GM21528 (cell line): ENCODE data around the gene HOOK2.
"Not testable (repeated sequence)": the region's sequence is repeated elsewhere in the genome, so short reads cannot be mapped to it uniquely, and the experiment has no call there.

Source experiments
- ATAC-seq: cut with Tn5 transposase; IDR thresholded peaks from one replicate; pipeline ENCODE4 v1.9.1; 2021; ENCODE audit warnings: mild to moderate bottlenecking, moderate library complexity; ENCODE audit not compliant: unreplicated experiment, low FRiP score

HOOK2 gene

GRCh38 chr19:12756150-12756883 is 19.0 kb downstream of the HOOK2 start:
- ATAC-seq: no peak

GRCh38 chr19:12754465-12755196 is 20.7 kb downstream of the HOOK2 start:
- ATAC-seq: no peak

GRCh38 chr19:12752056-12752781 is 23.1 kb downstream of the HOOK2 start:
- ATAC-seq: no peak

- no peak for ATAC-seq
These were observed 23.7 kb downstream of the HOOK2 start, which contains the start of gene BEST2 for GRCh38 chr19:12751635-12752034. BEST2 (plus strand) TSS chr19:12751791; CDS start chr19:12752593, 802 bp downstream.

GRCh38 chr19:12750851-12751250 is 24.5 kb downstream of the HOOK2 start:
- no peak for ATAC-seq

GRCh38 chr19:12749938-12750521 is 25.3 kb downstream of the HOOK2 start:
- no peak for ATAC-seq

- no peak for ATAC-seq
These were observed 26.9 kb downstream of the HOOK2 start for GRCh38 chr19:12748489-12748888.

- no peak for ATAC-seq
These were observed 30.0 kb downstream of the HOOK2 start for GRCh38 chr19:12745166-12745897.

GRCh38 chr19:12737835-12738351 is 37.5 kb downstream of the HOOK2 start:
- ATAC-seq: no peak

- ATAC-seq: peak; percentile 67
These were observed 38.1 kb downstream of the HOOK2 start, which contains the start of gene GET3 for GRCh38 chr19:12736995-12737834. GET3 (plus strand) TSS chr19:12737497; CDS start chr19:12737506, 9 bp downstream.

- ATAC-seq: no peak
These were observed 41.8 kb downstream of the HOOK2 start for GRCh38 chr19:12733369-12734214.

GRCh38 chr19:12731337-12731736 is 44.0 kb downstream of the HOOK2 start:
- no peak for ATAC-seq

- no peak for ATAC-seq
These were observed 45.3 kb downstream of the HOOK2 start for GRCh38 chr19:12730064-12730463.

GRCh38 chr19:12727745-12728433 is 47.5 kb downstream of the HOOK2 start:
- no peak for ATAC-seq

- no peak for ATAC-seq
These were observed 48.4 kb downstream of the HOOK2 start for GRCh38 chr19:12726988-12727316.

- ATAC-seq: not testable (repeated sequence)
These were observed 49.7 kb downstream of the HOOK2 start for GRCh38 chr19:12725612-12726011.

- ATAC-seq: no peak
These were observed 51.5 kb downstream of the HOOK2 start, which contains the start of gene TNPO2 for GRCh38 chr19:12723641-12724426. TNPO2 (minus strand) TSS chr19:12723932; CDS start chr19:12720977, 2,955 bp downstream.
